ENCODE results near the gene GRM5.
"Not testable (repeated sequence)": the region's sequence is repeated elsewhere in the genome, so short reads cannot be mapped to it uniquely, and the experiment has no call there.

GRM5 gene

DNA sequence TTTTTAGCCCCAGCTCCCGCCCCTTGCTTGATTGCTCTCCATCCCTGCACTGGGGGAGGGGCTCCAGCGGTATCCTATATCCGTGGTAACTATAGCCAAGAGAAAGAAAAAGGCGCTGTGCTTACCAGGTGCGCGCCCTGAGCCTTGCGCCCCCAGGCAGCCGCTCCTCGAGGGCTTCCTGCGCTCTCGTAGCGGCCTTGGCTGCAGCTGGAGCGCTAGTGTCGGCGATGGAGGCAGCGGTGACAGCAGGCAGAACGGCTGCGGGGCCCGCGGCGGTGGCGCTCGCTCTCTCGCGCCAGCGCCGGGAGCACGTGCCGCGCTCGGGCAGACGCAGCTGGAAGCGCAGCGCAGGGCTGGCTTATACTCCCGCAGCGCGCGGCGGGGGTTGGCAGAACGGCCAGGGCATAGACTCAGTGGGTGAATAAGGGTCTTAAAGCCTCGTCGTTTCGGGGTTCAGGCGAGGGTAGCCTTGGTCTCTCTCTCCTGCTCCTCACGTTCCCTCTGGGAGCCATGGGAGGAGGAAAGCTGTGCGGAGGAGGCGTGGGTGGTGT, at the start of gene GRM5:
Gene GRM5 (minus strand): TSS at position 332 of the 551 bp plus-strand sequence. CDS start 18,110 bp downstream, outside the sequence.
- DNase-seq, result peak in 2 of 3 experiments; percentile 79 to 86

- peak; percentile 4 to 70 (median 18) for DNase-seq
Measured at GRCh38 chr11:89097956-89098355, 32.2 kb upstream of the GRM5 start.

DNA sequence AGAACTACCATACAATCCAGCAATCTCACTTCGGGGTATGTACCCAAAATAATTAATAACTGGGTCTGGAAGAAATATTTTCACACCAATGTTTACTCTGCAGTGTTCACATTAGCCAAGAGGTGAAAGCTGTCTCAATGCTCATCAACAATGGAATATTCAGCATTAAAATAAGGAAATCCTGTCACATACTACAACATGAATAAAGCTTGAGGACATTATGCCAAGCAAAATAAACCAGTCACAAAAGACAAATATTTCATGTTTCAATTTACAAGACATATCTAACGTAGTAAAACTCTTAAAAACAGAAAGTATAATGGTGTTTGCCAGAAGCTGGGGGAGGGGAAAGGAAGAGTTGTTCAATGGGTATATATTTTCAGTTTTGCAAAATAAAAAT, 28.0 kb upstream of the GRM5 start:
- not testable (repeated sequence) for DNase-seq

DNA sequence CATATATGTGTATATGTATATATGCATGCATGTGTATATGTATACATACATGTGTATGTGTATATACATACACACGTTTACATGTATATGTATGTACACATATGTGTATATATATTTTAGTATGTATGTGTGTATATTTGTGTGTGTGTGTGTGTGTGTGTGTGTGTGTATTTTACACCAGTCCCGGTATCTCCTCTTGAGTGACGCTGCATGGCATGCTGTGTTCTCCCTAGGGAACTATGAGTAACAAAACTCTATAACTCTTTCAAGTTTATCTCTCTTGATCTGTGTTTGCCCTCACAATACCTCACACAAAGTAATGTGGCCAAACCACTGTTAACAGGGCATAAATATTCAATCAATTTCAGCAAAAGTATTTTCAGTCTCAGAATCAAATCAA, 19.2 kb upstream of the GRM5 start:
- not testable (repeated sequence) for DNase-seq

DNA sequence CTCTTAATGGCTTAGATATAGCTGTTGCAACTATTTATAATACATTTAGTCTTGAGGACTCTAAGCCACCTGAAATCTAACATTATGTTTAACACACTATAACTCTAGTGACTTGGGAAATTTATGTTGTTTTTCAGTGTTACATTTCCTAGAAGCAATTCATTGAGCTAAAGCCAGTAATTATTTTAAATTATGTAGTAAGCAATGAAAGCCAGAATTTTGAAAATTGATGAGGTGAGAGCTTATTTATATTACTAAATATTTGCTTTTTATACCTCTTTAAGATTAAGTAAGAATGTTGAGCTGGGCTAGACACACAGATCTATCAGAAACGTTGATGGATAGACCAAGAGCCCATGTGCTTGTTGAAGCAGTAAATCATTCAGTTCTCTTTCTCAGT, 5.1 kb upstream of the GRM5 start:
- not testable (repeated sequence) for DNase-seq

DNA sequence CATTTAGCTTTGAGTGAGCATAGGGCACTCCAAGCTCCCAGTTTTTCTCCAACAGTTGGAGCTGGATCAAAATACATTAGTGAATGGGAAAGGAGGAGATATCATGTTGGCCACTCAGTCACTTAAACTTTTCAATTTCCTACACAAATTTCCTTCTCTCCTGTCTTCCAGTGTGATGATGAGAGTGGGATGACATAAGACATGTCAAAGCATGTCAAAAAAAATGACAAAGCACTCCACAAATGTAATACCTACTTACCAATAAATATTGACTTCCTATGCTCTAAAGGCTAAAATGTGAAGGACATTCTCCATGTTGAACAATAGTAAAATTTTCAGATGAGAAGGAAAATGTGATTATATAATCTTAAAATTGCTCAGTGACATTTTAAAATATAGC, 1.5 kb upstream of the GRM5 start:
- no peak for DNase-seq

DNA sequence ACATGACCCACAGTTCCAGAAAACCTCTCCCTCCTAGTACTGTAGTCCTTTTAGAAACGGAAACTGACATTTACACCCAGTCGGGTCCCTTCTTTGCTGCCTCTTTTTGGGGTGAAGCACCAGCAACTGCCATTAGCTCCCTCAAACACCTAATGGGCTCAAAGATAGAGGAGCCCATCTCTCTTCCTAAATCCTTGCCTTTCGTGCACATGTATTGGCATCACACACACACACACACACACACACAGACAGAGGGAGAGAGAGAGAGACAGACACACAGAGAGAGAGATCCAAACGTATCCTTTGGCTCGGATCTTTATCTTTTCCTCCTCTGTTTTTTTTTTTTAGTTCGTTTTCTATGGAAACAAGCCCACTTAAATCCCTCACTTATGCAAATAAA, 716 bp downstream of the GRM5 start:
- peak in 2 of 3 experiments; percentile 20 to 65 for DNase-seq

- DNase-seq, result peak in 1 of 3 experiments; percentile 59
Measured at GRCh38 chr11:89063481-89063951, 2.3 kb downstream of the GRM5 start.

GRCh38 chr11:89062771-89063298, 2.9 kb downstream of the GRM5 start:
- peak in 2 of 3 experiments; percentile 66 to 69 for DNase-seq

GRCh38 chr11:89061839-89062238, 3.9 kb downstream of the GRM5 start:
- DNase-seq, result not testable (repeated sequence)

- DNase-seq, result peak in 1 of 3 experiments; percentile 50
Measured at GRCh38 chr11:89057406-89057805, 8.4 kb downstream of the GRM5 start.

DNA sequence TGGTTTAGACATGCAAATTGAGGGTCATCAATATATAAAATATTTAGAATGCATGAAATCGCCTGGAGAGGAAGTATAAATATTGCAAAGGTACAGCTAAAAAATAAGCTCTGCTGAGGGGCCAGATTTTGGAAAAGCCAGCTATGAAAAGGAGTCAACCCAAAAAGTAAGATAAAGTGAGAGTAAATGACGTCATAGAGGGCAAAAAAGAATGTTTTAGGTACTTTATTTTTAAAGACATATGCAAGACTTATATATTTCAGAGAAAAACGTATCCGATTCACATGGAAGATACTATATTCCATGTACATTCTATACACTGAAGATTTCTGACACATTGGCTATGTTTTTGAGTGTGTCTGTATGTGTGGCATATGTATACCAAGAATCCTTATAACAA, 13.6 kb downstream of the GRM5 start:
- DNase-seq, result no peak

DNA sequence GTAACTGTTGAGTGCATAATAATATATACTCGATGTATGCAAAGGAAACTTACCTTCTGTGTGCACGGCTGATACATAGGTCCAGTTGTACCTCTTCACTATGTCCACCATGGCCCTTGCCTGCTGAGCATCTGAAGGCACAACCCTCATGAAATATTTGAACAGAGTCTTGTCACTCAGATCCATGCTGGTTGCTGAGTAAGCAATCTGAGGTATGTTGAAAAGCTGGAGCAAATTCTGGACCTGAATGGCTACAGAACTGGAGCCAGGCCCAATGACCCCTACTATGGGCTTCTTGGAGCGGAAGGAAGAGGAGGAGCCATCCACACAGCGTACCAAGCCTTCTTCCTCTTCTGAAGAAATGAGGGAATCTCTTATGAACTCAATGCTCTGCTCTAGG, 18.6 kb downstream of the GRM5 start:
- DNase-seq, result not testable (repeated sequence)

DNA sequence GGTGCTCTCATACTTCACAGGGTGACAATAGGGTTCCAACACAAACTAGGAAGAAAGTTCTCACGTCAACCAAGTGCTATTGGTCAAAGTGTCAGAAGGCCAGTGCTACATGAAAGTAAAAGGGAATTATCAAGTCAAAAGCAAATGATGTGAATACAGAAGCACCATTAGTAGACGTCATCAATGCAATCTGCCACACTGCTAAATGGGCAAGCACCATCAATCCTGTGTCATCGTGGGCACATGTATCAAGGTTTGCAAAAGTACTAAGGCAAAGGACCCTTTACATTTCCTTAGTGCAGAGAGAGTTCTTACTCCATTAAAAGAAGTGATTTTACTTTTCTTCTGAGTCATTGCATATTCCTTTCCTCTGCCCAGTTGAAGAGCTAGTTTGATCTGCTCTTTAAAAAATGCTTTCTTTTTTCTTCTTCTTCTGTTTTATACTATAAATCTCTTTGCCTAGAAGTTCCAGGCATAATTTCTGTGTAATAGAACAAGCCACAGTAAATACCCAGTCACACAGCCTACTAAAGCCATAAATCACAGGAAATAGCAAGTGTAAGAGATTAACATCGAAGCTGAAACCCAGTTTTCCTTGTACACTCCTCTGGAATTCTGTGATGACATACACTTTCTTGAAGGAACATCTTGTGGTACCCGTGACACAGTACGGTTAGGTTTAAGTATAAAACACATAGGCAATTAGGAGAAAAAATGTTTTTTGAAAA, 21.8 kb downstream of the GRM5 start:
- DNase-seq, result not testable (repeated sequence)

- not testable (repeated sequence) for DNase-seq
Measured at GRCh38 chr11:89029671-89030070, 36.1 kb downstream of the GRM5 start.

- DNase-seq, result no peak
Measured at GRCh38 chr11:89021339-89021738, 44.4 kb downstream of the GRM5 start.

- DNase-seq, result peak in 1 of 3 experiments; percentile 18
Measured at GRCh38 chr11:89019827-89020547, 45.8 kb downstream of the GRM5 start.

DNA sequence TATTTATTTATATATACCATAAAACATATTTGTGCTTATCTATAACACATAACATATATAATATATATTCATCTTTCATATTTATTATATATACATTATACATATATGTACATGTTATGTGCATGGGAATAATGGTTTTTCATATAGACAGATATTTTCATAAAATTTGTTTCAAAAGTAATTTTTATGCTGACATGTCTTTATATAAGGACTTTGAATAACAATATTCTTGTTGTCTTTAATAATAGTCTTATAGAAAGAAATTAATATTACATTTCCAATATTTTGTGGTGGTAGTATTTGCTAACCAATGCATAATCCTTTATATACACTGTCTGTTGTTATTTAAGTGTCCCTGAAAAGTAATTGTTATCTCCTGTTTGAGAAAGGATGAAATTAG, 49.6 kb downstream of the GRM5 start:
- no peak for DNase-seq

DNA sequence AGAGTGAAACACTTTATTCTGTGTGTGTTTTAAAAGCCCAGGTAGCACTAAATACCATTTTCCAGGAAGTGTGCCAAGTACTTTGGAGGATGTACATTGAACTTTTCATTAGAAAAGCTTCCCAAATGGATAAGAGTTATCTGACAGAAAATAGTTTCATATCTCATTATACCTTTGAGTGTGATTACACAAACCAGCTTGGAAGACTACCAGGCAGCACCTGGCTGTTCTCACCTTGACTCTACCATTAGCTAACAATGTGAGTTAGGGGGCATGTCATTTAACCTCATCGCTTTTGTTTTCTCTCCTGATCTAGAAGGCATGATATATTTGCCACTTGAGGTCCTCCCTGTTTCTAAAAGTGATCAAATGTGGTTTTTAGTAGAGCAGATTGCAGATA, 50.2 kb downstream of the GRM5 start:
- peak; percentile 3 to 45 (median 11) for DNase-seq

GRCh38 chr11:89000852-89001251, 64.9 kb downstream of the GRM5 start:
- not testable (repeated sequence) for DNase-seq

- no peak for DNase-seq
Measured at GRCh38 chr11:88979641-88980040, 86.1 kb downstream of the GRM5 start.

DNA sequence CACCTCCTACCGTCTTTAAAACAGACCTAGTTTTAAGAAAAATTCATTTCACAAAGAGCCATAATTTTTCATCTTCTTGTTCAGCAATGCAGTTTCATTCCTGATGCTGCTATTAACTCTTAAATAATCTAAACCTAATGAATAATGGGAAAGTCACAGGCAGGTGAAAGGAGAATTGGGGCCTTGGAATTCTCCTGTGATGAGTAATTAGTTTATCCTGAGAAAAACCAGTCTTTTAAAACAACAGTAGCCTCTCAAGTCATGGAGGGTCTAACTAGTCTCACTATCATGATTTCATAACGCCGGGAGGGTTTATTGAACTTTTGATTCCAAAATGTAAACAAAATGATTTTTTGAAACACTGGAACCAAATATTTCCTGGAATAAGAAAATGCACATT, 86.8 kb downstream of the GRM5 start:
- not testable (repeated sequence) for DNase-seq

- DNase-seq, result not testable (repeated sequence)
Measured at GRCh38 chr11:88975441-88975840, 90.3 kb downstream of the GRM5 start.

Measured in NCI-H1417 (cell line).